ENCODE measurements around the gene CCDC57.

Gene CCDC57

GRCh38 chr17:82089723-82090548 lies 122.7 kb downstream of the CCDC57 start:
- no peak for DNase-seq

DNA sequence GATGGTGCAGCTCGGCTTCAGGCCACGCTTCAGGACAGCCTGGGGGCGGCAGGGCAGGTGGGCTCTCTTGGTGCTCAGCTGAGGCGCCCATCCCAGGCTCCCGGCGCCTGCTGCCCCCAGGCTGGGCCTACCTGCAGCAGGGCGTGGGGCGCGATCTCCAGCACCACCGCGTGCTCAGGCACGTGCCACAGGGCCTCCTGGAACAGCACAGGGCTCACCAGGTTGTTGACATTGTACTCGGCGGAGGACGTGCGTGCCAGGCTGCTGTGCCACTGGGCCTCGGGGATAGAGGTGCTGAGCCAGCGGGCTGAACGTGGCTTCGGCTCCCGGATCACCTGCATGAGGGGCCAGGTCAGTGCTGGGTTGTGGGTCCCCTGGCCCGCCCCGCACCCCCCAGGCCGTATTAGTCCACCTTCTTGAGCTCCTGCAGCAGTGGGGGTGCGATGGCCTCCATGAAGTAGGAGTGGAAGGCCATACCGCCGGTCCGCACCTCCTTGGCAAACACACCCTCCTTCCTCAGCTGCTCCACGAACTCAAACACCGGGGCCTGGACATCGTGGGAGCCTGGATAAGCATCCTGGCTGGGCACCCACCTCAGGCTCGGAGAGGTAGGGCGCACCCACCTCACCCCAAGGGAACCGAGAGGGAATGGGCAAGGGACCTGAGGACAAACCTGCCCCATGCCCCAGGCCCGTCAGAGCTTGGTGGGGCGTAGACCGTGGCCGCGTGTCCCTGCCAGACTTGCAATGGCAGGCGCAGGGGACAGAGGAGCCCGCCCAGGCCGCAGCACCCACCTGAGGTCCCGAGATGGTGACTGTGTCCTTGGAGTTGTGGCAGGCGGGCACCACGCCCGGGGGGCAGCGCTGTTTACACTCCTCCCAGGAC lies 123.6 kb downstream of the CCDC57 start:
- DNase-seq = no peak

DNA sequence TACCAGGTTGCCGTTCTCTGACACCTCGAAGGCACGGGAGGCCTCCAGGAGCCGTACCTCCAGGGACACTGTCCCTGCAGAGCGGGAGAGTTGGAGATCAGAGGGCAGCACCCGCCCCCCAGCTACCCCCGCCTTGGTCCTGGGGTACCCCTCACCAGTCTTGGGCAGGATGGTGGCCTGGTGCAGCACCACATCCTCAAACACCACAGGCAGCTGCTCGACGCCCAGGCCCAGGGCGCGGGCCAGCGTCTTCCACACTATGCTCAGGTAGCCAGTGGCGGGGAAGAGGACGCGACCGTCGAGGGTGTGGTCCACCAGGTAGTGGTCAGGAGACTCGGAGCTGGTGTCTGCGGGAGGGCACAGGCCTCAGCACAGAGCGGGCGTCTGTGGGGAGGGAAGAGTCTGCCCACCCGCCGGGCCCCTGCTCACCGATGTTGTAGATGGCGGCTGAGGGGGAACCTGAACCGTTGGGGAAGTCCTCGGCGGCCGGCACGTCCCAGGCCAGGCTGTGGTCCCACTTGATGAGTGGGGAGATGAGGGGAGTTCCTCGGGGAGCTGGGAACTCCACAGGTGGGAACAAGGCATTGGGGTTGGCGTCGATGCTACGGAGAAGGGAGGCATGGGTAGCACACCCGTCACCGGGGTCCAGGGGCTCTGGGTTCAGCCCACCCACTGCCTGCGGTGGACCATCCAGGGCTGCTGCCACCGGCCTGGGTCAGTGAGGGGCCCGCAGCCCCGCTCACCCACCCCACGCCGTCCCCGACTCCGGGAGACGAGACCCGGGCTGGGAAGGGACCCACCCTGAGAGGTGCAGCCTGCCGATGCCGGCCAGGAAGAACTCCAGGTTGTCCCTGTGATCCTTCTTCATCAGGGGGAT lies 124.4 kb downstream of the CCDC57 start:
- DNase-seq = no peak

- no peak for DNase-seq
Observed at GRCh38 chr17:82086941-82087906, 125.4 kb downstream of the CCDC57 start.

GRCh38 chr17:82085931-82086764 lies 126.5 kb downstream of the CCDC57 start:
- no peak for DNase-seq

DNA sequence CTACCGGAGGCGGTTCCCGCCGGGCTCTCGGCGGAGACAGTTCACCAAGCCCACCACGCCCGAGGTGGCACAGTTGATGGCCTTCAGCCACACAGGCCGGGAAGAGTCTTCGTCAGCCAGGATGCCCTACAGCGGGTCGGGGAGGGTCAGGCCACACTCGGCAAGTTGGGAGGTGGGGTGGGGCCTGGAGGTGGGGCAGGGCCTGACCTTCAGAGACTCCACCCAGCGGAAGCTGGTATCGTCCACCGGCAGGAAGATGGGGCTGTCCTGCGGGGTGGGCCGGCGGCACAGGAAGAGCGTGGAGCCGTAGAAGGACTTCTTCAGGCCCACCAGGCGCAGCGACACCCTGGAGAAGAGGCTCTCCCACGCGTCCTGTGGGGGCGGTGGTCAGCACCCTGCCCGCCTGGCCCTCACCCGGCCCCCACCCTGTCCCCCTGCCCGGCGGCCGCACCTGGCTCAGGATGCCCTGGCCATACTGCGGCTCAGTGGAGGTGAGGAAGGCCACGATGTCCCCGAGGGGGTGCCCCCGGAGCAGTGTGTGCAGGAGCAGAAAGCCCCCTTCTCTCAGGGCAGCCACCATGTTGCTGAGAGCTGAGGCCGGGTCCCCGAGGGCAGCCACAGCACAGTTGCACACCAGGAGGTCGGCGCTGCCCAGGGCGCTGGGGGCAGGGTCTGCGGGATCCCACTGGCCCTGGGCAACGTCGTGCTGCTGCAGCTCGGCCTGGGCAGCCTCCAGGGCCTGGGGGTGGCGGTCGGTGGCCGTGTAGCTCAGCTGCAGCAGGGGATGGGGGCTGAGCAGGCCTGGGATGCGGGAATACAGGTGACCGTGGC lies 127.4 kb downstream of the CCDC57 start:
- no peak for DNase-seq

DNA sequence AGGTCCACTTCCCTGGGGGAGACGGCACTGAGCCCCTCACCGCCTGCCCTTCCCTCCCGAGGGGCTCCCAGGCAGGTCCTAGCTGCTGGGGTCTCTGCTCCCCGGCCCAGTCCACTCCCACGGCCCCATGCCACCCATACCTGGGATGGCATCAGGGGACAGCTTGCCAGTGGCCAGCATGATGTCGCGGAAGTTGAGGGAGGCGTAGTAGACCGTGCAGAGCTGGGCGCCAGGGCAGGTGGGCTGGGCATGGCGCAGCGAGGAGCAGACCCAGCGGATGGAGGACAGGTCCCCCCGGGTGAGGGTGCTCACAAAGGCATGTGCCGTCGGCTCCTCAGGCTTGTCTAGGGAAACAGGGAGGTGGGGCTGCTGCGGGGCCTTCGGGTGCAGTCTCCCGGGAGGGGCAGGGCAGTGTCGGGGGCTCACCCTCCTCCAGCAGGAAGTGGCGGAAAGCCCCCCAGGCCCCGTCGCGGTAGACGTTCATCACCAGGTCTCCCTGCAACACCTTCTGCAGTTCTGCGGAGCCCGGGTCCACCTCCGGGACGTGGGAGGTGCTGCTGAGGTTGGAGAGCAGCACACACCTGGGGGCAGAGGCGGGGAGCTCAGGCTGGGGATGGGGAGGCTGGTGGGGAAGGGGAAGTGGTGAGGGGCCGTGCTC lies 128.1 kb downstream of the CCDC57 start:
- no peak for DNase-seq

GRCh38 chr17:82083533-82084359 lies 128.9 kb downstream of the CCDC57 start:
- no peak for DNase-seq

DNA sequence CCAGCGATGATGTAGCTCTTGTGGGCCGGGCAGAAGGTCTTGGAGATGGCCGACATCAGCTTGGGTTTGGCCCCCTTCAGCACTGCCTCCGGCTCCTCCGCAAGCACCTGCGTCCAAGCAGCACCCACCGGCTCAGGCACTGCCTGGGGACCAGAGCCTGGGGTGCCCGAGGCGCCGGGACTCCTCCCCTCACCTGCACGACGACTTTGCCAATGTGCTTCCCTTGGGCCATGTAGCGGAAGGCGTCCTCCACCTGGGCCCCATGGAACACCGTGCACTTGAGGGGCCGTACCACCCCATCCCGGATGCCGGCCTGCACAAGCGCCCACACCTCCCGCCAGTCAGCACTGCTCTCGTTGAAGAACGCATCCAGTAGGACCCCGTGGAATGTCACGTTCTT lies 129.6 kb downstream of the CCDC57 start:
- DNase-seq = no peak

- no peak for DNase-seq
Observed at GRCh38 chr17:82082456-82082855, 130.2 kb downstream of the CCDC57 start.

DNA sequence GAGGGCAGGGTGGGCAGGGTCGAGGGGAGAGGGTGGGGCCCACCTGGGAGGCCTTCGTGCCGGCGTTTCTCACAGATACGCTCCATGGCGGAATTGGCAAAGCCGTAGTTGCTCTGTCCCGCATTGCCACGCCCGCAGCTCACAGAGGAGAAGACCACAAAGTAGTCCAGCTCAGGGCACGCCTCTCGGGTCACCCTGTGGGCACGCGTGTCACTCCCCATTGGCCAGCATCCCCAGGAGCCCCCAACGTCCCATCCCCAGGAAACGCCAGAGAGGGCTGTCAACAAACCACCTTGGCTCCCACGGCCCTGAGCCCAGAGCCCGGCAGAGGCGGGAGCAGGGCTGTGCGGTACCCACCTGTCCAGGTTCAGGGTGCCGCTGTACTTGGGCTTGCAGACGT lies 130.7 kb downstream of the CCDC57 start:
- no peak for DNase-seq

DNA sequence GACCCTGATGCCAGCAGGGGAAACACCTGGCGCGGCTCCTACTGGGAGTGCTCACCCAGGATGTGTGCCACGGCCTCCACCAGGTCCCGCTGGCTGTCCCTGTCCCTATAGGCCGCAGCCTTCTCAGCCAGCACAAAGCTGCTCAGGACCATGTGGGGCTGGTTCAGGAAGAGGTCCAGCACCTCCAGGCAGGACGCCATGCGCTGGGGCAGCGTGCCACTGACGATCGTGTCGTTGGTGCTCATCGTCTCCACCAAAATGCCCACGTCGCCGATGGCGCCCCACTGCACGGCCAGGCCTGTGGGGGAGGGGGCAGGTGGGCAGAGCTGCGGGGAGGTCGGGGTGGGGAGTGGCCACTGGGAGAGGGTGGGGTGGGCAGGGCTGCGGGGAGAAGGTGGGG lies 131.1 kb downstream of the CCDC57 start:
- no peak for DNase-seq

DNA sequence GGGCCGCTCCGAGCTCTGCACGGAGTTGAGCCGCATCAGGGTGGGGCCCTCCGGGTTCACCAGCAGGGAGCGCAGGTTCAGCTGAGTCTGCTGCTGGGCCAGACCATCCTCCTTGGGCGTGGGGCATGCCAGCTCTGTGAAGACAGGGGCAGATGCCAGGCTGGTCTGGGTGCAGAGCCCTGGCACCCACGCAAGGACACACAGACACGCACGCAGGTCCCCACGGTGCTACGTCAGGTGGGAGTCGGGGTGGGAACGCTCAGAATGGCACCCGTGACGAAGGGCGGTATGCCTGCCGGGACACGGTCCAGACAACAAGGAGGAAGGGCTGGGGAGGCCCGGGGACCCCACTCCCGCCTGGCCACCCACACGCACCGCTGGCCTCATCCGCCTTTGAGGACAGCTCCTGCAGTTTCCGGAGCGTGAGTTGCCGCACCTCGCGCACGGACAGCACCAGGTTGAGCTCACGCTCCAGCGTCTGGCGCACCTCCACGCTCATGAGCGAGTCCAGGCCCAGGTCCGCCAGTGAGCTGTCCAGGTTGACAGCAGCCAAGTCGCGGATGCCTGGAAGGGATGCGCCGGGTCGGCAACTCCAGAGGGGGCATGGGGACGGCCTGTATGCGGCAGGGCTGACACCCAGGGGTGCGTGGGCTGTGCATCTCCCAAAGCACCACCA lies 131.7 kb downstream of the CCDC57 start:
- no peak for DNase-seq

- no peak for DNase-seq
Observed at GRCh38 chr17:82080048-82080788, 132.4 kb downstream of the CCDC57 start.

DNA sequence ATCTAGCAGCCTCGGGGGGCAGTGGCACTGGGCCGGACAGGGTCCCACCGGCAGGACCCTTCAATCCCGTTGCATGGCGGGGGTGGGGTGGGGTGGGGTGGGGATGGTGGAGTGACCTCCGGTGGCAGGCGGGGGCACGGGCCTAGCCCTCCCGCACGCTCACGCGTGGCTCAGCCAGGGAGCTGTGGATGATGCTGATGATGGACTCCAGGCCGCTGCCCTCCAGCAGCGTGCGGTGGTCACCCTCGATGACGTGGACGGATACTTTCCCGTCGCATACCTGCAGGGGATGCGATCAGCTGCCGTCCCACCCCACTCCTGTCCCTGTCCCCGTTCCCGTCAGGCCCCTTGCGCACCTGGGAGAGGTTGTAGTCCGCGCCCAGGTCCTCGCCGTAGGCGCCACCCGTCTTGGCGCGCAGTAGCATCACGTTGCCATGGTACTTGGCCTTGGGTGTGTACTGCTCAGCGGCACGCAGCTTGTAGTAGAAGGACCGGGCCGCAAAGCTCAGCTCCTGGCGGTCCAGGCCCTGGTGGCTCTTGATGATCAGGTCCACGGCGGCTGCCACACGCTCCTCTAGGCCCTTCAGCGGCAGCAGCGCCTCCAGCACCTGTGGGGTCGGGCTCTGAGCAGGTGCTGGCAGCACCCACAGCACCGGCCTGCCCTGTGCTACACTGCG lies 133.5 kb downstream of the CCDC57 start:
- DNase-seq = no peak

DNA sequence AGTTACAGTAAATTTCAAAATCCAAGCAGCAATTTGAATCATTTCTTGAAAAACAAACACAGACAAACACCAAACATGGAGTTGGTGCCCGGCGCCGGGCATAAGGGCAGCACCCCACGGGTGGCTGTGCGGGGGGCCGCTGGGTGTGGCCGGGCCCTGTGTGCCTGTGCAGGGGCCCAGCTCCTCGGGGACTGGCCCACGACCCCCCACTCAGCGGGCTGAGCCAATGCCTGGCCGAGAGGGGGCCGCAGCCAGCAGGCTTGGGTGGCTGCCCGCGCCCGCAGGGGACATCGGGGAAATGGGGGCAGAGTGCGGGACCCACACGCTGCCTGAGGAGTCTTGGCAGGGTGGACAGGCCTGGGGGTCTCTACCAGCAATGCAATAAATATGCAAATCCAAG lies 134.2 kb downstream of the CCDC57 start:
- DNase-seq = no peak

All from central memory CD4-positive, alpha-beta T cell (primary cell).